ENCODE measurements around the gene NQO1. TPM values are rescaled to one million over a fixed set of nuclear protein-coding genes. Genes with fewer than 3 reads are reported as not detected.

NQO1 gene
- 2,344 to 2,461 TPM (median 2,449 TPM) in 5 replicates for total RNA-seq (2022; extraction: Qiagen RNA extraction)

GRCh38 chr16:69726313-69727060 is at the start of gene NQO1:
Gene NQO1 (minus strand): TSS chr16:69726560. CDS start chr16:69726439, 121 bp downstream.

GRCh38 chr16:69761983-69762813 is 35.8 kb upstream of the NQO1 start, which contains the start of gene WWP2:
Gene WWP2 (plus strand): TSS chr16:69762332. CDS start chr16:69787011, 24,679 bp downstream.

DNA sequence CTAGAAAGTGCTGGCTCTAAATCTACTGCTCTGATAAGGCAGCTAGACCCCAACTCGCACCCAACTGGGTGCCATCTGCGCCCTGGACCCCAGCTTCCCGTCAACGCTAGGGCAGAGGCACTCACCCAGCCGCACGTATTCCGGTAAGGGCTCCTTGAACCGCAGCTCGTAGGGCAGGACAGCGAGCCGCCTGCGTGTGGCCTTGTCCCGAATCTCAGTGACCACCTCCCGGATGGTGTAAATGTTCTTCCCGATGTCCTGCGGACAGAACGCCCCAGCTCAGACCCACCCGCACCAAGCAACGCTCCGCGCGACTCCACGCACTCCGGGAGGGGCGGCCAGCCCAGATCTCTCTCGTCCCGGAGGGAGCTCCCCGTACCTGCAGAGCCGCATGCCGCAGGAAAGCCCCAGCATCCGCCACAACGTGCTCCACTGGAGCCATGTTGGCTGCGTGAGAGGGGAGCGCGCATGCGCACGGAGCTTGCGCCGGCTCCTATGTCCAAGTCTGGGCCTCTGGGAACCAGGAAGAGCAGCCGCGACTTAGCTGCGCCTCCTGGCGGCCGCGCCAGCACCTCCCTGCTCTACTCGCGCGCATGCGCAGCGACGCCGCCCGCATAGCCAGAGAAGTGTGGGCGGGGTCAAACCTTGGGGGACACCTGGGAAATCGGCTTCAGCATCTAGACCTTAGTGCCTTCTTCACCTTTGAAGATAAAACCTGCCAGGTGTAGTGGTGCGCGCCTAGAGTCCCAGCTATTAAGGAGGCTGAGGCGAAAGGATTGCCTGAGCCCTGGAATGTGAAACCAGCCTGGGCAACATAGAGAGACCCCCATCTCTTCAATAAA is 28.3 kb upstream of the NQO1 start, which contains the start of gene NOB1:
TSS of gene NOB1 (minus strand) at position 458 of the 842 bp plus-strand sequence. CDS start at position 442, 16 bp downstream.

Other genes starting within 250 kb of the NQO1 start
- 4.0 to 7.1 TPM (median 5.7 TPM) in 5 replicates for gene NFAT5, start 160.6 kb downstream of the NQO1 start, total RNA-seq (2022; extraction: Qiagen RNA extraction)
- 108 to 122 TPM (median 110 TPM) in 5 replicates for gene NOB1, start 28.4 kb upstream of the NQO1 start, total RNA-seq (2022; extraction: Qiagen RNA extraction)
- 21.0 to 23.9 TPM (median 23.1 TPM) in 5 replicates for gene WWP2, start 35.8 kb upstream of the NQO1 start, total RNA-seq (2022; extraction: Qiagen RNA extraction)
- 0.09 to 0.23 TPM (median 0.14 TPM) in 4 of 5 replicates, not detected in the other for gene CLEC18A, start 224.8 kb upstream of the NQO1 start, total RNA-seq (2022; extraction: Qiagen RNA extraction)